ENCODE measurements around the gene DYSF. TPM values are rescaled to one million over a fixed set of nuclear protein-coding genes. Genes with fewer than 3 reads are reported as not detected.

The DYSF gene
- total RNA-seq, 1 experiment from 2014 or later, result 0.89 TPM

DNA sequence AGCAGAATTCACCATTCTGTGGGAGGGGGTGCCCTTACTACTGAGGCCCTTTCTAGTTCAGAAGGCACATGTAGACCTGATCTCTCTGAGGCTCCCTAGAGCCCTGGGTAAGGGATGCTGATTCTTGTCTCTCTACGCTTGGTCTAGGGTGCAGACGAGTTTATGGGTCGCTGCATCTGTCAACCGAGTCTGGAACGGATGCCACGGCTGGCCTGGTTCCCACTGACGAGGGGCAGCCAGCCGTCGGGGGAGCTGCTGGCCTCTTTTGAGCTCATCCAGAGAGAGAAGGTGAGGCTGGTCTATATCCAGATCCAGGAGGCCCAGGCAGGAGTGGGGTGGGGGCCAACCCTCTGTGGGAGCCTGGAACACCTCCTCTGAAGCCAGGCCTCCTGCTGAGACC is 147.2 kb downstream of the DYSF start:
- Histone ChIP-seq H3K9me3 (ENCODE audit: control insufficient read depth in 1 of 2, insufficient read depth in 1 of 2, low read depth in 1 of 2, low read length in 2 of 2) (no peaks in the 10 kb centered on the region), H3K9ac (ENCODE audit: low read length) (no peak overlapping the region), H3K4me2 (ENCODE audit: low read length) (no peak overlapping the region), H3K27me3 (ENCODE audit: insufficient read depth, low read length) (0 out of 2 replicates have a peak, but pooled peaks cover 5% of the 10 kb centered on the region), H4K20me1 (ENCODE audit: insufficient read depth) (no peaks in the 10 kb centered on the region), H2AFZ (ENCODE audit: low read depth, low read length, poor library complexity, severe bottlenecking) (no peak overlapping the region), H3K4me1 (ENCODE audit: control insufficient read depth in 1 of 2, insufficient read depth in 2 of 2, low read length in 2 of 2) (no peaks in the 10 kb centered on the region), H3K79me2 (ENCODE audit: insufficient read depth, low read length) (no peaks in the 10 kb centered on the region), H3K9me2 (ENCODE audit: insufficient read depth) (no peaks in the 10 kb centered on the region), H3K36me3 (ENCODE audit: control insufficient read depth in 1 of 2, insufficient read depth in 2 of 2, low read length in 2 of 2) (no peaks in the 10 kb centered on the region), H3K27ac (ENCODE audit: low read depth, low read length) (no peak overlapping the region), H3K4me3 (replicated peaks in 1 of 2; ENCODE audit: low read depth in 1 of 2, low read length in 2 of 2) (no peak overlapping the region)
- ATAC-seq, result no peak
- DNase-seq (ENCODE audit: low read depth, low spot score), result no peak
- ChIA-PET RAD21 (ENCODE audit: low non-redundant PET in 1 of 2, low total read pairs in 2 of 2, uncharacterized antibody in 2 of 2, unreplicated experiment in 2 of 2) (no interaction called here), CTCF (no interaction called here), POLR2A (no interaction called here)
- intact Hi-C loops (cut with micrococcal nuclease), result no loop called here
- no TSS peak for BruUV-seq (replicated peaks)
- TF ChIP-seq JUND (IDR thresholded peaks at IDR 0.05) (no peak), REST (IDR thresholded peaks at IDR 0.05; ENCODE audit: low read depth) (no peak)

- intact Hi-C loops (cut with micrococcal nuclease), result no loop called here
- no TSS peak for BruUV-seq (replicated peaks)
- no peak for ATAC-seq
- TF ChIP-seq EZH2phosphoT487 (IDR thresholded peaks at IDR 0.05; ENCODE audit: borderline replicate concordance) (no peak), SRF (IDR thresholded peaks at IDR 0.05; ENCODE audit: low read depth) (no peak), REST (IDR thresholded peaks at IDR 0.05; ENCODE audit: low read depth) (no peak), ZFX (IDR thresholded peaks at IDR 0.05) (no peak), RAD21 (IDR thresholded peaks at IDR 0.05; ENCODE audit: low read depth) (no peak), TCF7L2 (IDR thresholded peaks at IDR 0.05; ENCODE audit: borderline replicate concordance, extremely low read depth, insufficient read depth, insufficient read length) (no peak)
- TF ChIP-seq, protein P1, sequence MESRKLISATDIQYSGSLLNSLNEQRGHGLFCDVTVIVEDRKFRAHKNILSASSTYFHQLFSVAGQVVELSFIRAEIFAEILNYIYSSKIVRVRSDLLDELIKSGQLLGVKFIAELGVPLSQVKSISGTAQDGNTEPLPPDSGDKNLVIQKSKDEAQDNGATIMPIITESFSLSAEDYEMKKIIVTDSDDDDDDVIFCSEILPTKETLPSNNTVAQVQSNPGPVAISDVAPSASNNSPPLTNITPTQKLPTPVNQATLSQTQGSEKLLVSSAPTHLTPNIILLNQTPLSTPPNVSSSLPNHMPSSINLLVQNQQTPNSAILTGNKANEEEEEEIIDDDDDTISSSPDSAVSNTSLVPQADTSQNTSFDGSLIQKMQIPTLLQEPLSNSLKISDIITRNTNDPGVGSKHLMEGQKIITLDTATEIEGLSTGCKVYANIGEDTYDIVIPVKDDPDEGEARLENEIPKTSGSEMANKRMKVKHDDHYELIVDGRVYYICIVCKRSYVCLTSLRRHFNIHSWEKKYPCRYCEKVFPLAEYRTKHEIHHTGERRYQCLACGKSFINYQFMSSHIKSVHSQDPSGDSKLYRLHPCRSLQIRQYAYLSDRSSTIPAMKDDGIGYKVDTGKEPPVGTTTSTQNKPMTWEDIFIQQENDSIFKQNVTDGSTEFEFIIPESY (IDR thresholded peaks at IDR 0.05; ENCODE audit: extremely low read depth, insufficient replicate concordance, low read length), result no peak
Measured at GRCh38 chr2:71601136-71602114, 148.1 kb downstream of the DYSF start.

More at GRCh38 chr2:71601136-71602114, 148.1 kb downstream of the DYSF start:
- Histone ChIP-seq H4K20me1 (ENCODE audit: insufficient read depth) (no peaks in the 10 kb centered on the region), H3K9me2 (ENCODE audit: insufficient read depth) (no peaks in the 10 kb centered on the region), H3K27me3 (ENCODE audit: insufficient read depth, low read length) (peaks cover 9% of the 10 kb centered on the region; the same call in 1 of the 2 replicates), H3K9ac (ENCODE audit: low read length) (no peak overlapping the region), H3K4me3 (replicated peaks in 1 of 2; ENCODE audit: low read depth in 1 of 2, low read length in 2 of 2) (no peak overlapping the region), H3K4me1 (ENCODE audit: control insufficient read depth in 1 of 2, insufficient read depth in 2 of 2, low read length in 2 of 2) (no peaks in the 10 kb centered on the region), H3K9me3 (ENCODE audit: control insufficient read depth in 1 of 2, insufficient read depth in 1 of 2, low read depth in 1 of 2, low read length in 2 of 2) (no peaks in the 10 kb centered on the region), H3K36me3 (ENCODE audit: control insufficient read depth in 1 of 2, insufficient read depth in 2 of 2, low read length in 2 of 2) (no peaks in the 10 kb centered on the region), H3K4me2 (ENCODE audit: low read length) (no peak overlapping the region), H3K27ac (ENCODE audit: low read depth, low read length) (no peak overlapping the region), H3K79me2 (ENCODE audit: insufficient read depth, low read length) (no peaks in the 10 kb centered on the region), H2AFZ (ENCODE audit: low read depth, low read length, poor library complexity, severe bottlenecking) (no peak overlapping the region)
- ChIA-PET POLR2A (no interaction called here), CTCF (no interaction called here), RAD21 (ENCODE audit: low non-redundant PET in 1 of 2, low total read pairs in 2 of 2, uncharacterized antibody in 2 of 2, unreplicated experiment in 2 of 2) (no interaction called here)
- no peak for DNase-seq (ENCODE audit: low read depth, low spot score)
